Measurements from ENCODE around the gene CLIC5.

- no peak for TF ChIP-seq CTCF (IDR thresholded peaks at IDR 0.05; ENCODE audit: low read length)
- no peak for TF ChIP-seq EZH2 (IDR thresholded peaks at IDR 0.05; ENCODE audit: borderline replicate concordance, low read length)
Measured at GRCh38 chr6:45886776-45887175, 128.9 kb downstream of the CLIC5 start.
